Esophagus squamous epithelium (tissue), 5 donors: ENCODE measurements around the gene GAS7. TPM values are rescaled to one million over a fixed set of nuclear protein-coding genes. Genes with fewer than 3 reads are reported as not detected.
A peak's percentile ranks its signal among the peaks of the same experiment; 100 is the strongest.

Experiments used
- DNase-seq: peaks from one replicate; lab custom pipeline; 2025; lab: John Stamatoyannopoulos, UW
- H3K27ac ChIP-seq, 4 donors: fragments of 200-600 bp; sonication (generic); one replicate each; pipeline ENCODE4 v1.5.1; 2016 to 2019; ENCODE audit warnings: mild to moderate bottlenecking in 1 of 4
- H3K27me3 ChIP-seq, 4 donors: fragments of 200-600 bp; sonication (generic); 1 replicate in 3 of 4; 2 replicates in 1 of 4; pipeline versions ENCODE4 v1.5.1 to v1.6.0; 2017 to 2021; ENCODE audit warnings: antibody characterized with exemption in 1 of 4
- H3K36me3 ChIP-seq, 3 donors: fragments of 200-600 bp; sonication (generic); one replicate each; pipeline ENCODE4 v1.5.1; 2016 to 2019
- H3K4me1 ChIP-seq, 3 donors: fragments of 200-600 bp; sonication (generic); one replicate each; pipeline ENCODE4 v1.5.1; 2017 to 2019
- H3K4me3 ChIP-seq, 4 donors: fragments of 200-600 bp; sonication (generic); 1 replicate in 3 of 4; 2 replicates in 1 of 4; pipeline ENCODE4 v1.5.1; 2016 to 2019; ENCODE audit warnings: mild to moderate bottlenecking in 2 of 4, moderate library complexity in 1 of 4
- H3K9me3 ChIP-seq, 3 donors: fragments of 200-600 bp; sonication (generic); one replicate each; pipeline ENCODE4 v1.5.1; 2016 to 2019
- CTCF ChIP-seq, 6 experiments: fragments of 450-650 bp in 4 of 6; fragments of 200-600 bp in 2 of 6; sonication (generic) in 2 of 6; IDR thresholded peaks; one replicate each; pipeline ENCODE4 v1.5.1; 2016 to 2019; ENCODE audit warnings: antibody characterized with exemption in 6 of 6, mild to moderate bottlenecking in 4 of 6, moderate library complexity in 4 of 6
- POLR2A ChIP-seq, 4 donors: fragments of 450-650 bp; IDR thresholded peaks; one replicate each; pipeline ENCODE4 v1.6.1; 2017; ENCODE audit warnings: antibody characterized with exemption in 4 of 4, mild to moderate bottlenecking in 4 of 4, moderate library complexity in 3 of 4
- WGBS, 2 donors: methylation state at CpG; one replicate each; pipeline ENCODE4 v1.1.5; 2018; 5-methylcytosine and 5-hydroxymethylcytosine counted together
- intact Hi-C: fragments of 100-400 bp; cut with DNase I; formaldehyde crosslinking; loops from one replicate; pipeline ENCODE4 v1.15.0; 2022
- total RNA-seq, 4 donors: library from RNA; depleted of rRNA; stranded (reverse); fragments of >200 nt; gene quantifications; one replicate each; pipeline ENCODE4 v1.1.0, GENCODE V29; 2016
- donor health status: DM: yes; HTN: yes; CAD: no.

Gene GAS7
- total RNA-seq, 4 donors from 2014 or later, result 16.8 to 39.1 (median 30.1) TPM

- no peak for TF ChIP-seq CTCF (IDR thresholded peaks at IDR 0.05)
- TF ChIP-seq POLR2A (IDR thresholded peaks at IDR 0.05), result no peak
- no peaks in the 10 kb centered on the region for H3K27me3 ChIP-seq
- 57 to 69% methylated on average over 2 of the region's 2 CpGs for WGBS, 2 donors
- no peak overlapping the region for H3K27ac ChIP-seq
- H3K4me1 ChIP-seq, result peaks cover 0 to under 1% (median 0%) of the 10 kb centered on the region in 3 donors
- intact Hi-C loops, result no loop called here
- H3K4me3 ChIP-seq, result no peak overlapping the region
- no peaks in the 10 kb centered on the region for H3K9me3 ChIP-seq
- H3K36me3 ChIP-seq, result no peaks in the 10 kb centered on the region
- DNase-seq, result no peak
Observed at GRCh38 chr17:10238661-10239060, 40.3 kb upstream of the GAS7 start.

- Histone ChIP-seq H3K27me3 (no peaks in the 10 kb centered on the region), H3K36me3 (no peaks in the 10 kb centered on the region), H3K4me3 (no peak overlapping the region), H3K27ac (no peak overlapping the region), H3K4me1 (no peaks in the 10 kb centered on the region), H3K9me3 (peaks cover 0 to 4% (median 0%) of the 10 kb centered on the region in 3 donors)
- intact Hi-C loops, result no loop called here
- 57 to 66% methylated on average over 5 of the region's 5 CpGs for WGBS, 2 donors
- TF ChIP-seq POLR2A (IDR thresholded peaks at IDR 0.05) (no peak), CTCF (IDR thresholded peaks at IDR 0.05) (no peak)
- DNase-seq, result no peak
Observed at GRCh38 chr17:10234033-10234432, 35.6 kb upstream of the GAS7 start.

- Histone ChIP-seq H3K4me1 (no peaks in the 10 kb centered on the region), H3K27me3 (no peaks in the 10 kb centered on the region), H3K27ac (no peak overlapping the region), H3K36me3 (no peaks in the 10 kb centered on the region), H3K4me3 (no peak overlapping the region), H3K9me3 (peaks cover 0 to 4% (median 0%) of the 10 kb centered on the region in 3 donors)
- intact Hi-C loops, result no loop called here
- DNase-seq, result no peak
- TF ChIP-seq POLR2A (IDR thresholded peaks at IDR 0.05), result no peak
- no peak for TF ChIP-seq CTCF (IDR thresholded peaks at IDR 0.05)
- 64 to 96% methylated on average over 2 of the region's 2 CpGs for WGBS, 2 donors
Observed at GRCh38 chr17:10233161-10233560, 34.8 kb upstream of the GAS7 start.

DNA sequence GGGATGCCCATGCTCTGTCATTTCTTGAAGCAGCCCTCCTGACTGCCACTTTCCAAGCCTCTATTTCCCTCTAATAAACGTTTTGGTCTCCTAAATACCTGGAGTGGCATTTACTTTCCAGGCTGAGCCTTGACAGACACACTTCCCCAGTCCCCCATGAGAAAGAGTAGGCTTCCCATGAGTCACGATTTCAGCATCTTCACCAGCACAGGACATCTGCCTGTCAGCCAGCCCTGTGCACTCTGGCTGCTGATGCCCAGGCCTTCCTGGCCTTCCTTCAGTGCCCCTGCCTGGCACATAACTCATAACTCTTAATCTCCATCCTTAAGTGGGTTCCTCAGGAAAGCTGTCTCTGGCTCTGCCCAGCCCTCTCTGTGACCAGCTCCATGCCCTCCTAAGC, 30.8 kb upstream of the GAS7 start:
- H3K4me1 ChIP-seq, result no peaks in the 10 kb centered on the region
- no peak overlapping the region for H3K4me3 ChIP-seq
- WGBS, 2 donors, result 50 to 68% methylated on average over 2 of the region's 2 CpGs
- H3K27me3 ChIP-seq, result no peaks in the 10 kb centered on the region
- no peak for DNase-seq
- intact Hi-C loops, result loop anchor here (10.0 kb wide), 2 partner anchors 264 to 304 kb away; no protein-coding TSS in a partner anchor
- H3K36me3 ChIP-seq, result no peaks in the 10 kb centered on the region
- no peak overlapping the region for H3K27ac ChIP-seq
- peaks cover 0 to 4% (median 0%) of the 10 kb centered on the region in 3 donors for H3K9me3 ChIP-seq
- TF ChIP-seq CTCF (IDR thresholded peaks at IDR 0.05) (no peak), POLR2A (IDR thresholded peaks at IDR 0.05) (no peak)

GRCh38 chr17:10226930-10227695, 28.7 kb upstream of the GAS7 start:
- TF ChIP-seq CTCF (IDR thresholded peaks at IDR 0.05) (peak; percentile 71 to 84 (median 72)), POLR2A (IDR thresholded peaks at IDR 0.05) (no peak)
- Histone ChIP-seq H3K4me3 (no peak overlapping the region), H3K4me1 (no peaks in the 10 kb centered on the region), H3K27me3 (no peaks in the 10 kb centered on the region), H3K27ac (no peak overlapping the region), H3K9me3 (peaks cover 0 to 4% (median 3%) of the 10 kb centered on the region in 3 donors), H3K36me3 (no peaks in the 10 kb centered on the region)
- DNase-seq, result no peak
- 21 to 50% methylated on average over 3 to 9 of the region's 15 CpGs for WGBS, 2 donors
- intact Hi-C loops, result loop anchor here (10.0 kb wide), 2 partner anchors 262 to 302 kb away; no protein-coding TSS in a partner anchor
